GM18873 (cell line): ENCODE measurements around the gene CPNE7.

Experiments
- ATAC-seq: cut with Tn5 transposase; IDR thresholded peaks from one replicate; pipeline ENCODE4 v1.9.1; 2021; ENCODE audit warnings: mild to moderate bottlenecking, moderate library complexity, moderate number of reproducible peaks; ENCODE audit not compliant: unreplicated experiment, low FRiP score

CPNE7 gene

DNA sequence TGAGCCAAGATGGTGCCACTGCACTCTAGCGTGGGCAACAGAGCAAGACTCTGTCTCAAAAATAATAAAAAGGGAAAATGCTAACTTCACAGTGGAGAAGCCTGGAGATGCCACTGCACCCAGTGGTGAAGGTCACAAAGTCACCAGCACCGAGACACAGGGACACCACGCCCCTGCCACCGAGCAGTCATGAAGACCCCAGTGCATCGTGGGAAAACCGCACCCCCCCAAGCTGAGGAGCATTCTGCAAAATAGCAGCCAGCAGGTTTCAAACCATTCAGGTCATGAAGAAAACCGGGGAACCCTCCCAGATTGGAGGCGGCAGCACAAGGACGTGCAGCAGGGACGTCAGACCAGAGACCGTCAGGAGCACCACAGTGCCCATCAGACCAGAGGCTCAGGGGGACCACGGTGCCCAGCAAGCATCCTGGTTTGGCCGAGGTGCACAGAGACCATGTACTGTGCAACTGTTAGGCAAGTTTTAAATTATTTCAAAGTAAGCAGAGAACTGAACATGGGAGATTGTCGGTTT is 68.3 kb downstream of the CPNE7 start:
- no peak for ATAC-seq

DNA sequence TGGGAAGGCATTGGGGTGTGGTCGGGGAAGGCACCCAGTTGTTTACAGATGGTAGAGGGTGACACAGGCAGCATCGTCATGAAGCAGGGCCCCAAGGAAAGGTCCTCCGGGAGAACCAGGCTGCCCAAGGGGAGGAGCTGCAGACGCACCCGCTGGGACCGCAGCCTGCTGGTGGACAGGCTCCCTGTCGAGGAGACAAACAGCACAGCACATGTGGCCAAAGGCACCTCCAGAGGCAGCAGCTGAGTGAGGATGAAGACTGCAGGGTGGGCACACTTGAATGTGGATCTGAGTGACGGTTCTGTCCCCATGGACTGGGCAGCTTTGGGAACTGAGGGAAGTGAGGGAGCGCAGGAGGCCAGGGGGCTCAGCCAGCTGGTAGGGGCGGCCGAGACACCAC is 69.6 kb downstream of the CPNE7 start:
- ATAC-seq = no peak

DNA sequence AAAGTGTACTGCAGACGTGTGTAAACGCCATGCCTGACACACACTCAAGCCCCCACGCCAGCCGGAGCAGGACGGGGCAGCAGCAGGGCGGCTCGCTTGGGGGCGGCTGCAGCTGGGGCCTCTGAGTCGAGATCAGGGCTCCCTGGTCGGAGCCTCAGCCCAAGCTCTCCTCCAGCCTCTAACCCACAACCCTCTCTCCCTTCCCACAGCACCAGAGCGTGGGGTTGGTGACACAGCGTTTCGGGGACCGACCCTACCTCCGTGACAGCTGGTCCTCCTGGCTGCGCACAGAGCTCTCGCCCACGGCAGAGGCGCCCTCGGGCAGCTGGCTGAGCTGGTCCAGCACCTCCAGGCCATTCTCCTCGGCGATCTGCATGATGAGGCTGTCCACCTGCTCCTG is 70.7 kb downstream of the CPNE7 start:
- ATAC-seq = no peak
